Measurements from ENCODE around the gene LRRC8D. TPM values are rescaled to one million over a fixed set of nuclear protein-coding genes. Genes with fewer than 3 reads are reported as not detected.

Gene LRRC8D
- total RNA-seq, 1 donor from 2014 or later: 31.4 TPM

DNA sequence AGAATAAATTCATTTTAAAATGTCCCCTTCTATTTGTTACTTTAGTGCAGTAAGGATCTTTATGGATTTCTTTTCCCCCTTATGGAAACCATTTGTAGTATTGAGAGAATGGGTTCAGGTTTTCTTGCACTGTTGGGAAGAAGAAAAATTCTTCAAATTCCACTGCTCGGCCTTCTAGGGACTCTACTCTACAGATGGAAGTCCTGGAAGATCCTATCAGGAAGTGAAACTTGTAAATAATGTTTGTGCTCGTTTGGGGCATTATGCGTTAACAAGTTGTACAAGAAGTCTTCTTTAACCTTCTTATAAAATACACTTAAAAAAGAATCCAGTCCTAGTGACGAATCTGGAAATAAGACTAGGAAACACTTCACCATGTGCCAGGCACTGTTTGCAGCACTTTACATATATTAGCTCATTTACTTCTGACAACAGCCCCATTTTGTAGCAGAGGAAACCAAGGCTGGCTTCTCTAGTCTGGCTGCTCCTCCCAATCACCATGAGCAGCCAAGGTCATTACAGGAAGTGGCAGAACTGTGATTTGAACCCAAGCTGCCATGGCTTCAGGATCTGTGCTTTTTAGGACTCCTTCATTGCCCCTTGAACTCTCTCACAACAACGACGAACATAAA, 11.8 kb downstream of the LRRC8D start:
- DNase-seq (ENCODE audit: low spot score in 2 of 2) (no peak), FAIRE-seq (no peak)

- no peak for FAIRE-seq
Observed at GRCh38 chr1:89833183-89834082, 12.6 kb downstream of the LRRC8D start.

DNA sequence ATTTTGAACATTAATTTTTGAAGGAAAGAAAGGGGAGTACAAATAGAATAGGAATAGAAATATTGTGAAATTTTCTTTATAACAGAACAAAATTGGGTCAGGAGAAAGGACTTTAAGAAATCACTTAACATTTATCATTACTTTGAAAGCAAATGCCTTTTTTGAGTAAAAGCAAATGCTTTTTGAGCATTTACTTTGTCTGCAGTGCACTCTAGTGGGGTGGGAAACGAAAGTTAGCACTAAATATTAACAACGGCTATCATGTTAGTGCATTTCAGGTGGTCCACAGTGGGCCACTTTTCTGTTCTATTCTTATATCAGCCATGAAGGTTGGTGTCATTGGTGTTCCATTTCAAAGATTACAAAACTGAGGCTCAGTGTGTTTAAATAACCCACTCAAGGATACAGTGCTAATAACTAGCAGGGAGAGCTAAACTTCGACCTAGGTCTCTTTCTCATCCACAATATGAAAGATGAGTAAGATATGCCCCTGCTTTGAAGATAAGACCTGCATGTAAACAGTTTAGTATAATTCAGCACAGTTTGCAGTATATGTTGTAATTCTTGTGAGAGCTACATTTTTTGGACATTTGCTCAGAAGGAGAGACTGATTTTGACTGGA, 13.4 kb downstream of the LRRC8D start:
- DNase-seq (ENCODE audit: low spot score in 2 of 2) (no peak), FAIRE-seq (no peak)

More at GRCh38 chr1:89833183-89834082, 12.6 kb downstream of the LRRC8D start:
- peak in 1 of 2 donors; percentile 50 for DNase-seq (ENCODE audit: low spot score in 2 of 2)

GRCh38 chr1:89836252-89837035, 15.6 kb downstream of the LRRC8D start:
- DNase-seq (ENCODE audit: low spot score in 2 of 2) (no peak), FAIRE-seq (no peak)

DNA sequence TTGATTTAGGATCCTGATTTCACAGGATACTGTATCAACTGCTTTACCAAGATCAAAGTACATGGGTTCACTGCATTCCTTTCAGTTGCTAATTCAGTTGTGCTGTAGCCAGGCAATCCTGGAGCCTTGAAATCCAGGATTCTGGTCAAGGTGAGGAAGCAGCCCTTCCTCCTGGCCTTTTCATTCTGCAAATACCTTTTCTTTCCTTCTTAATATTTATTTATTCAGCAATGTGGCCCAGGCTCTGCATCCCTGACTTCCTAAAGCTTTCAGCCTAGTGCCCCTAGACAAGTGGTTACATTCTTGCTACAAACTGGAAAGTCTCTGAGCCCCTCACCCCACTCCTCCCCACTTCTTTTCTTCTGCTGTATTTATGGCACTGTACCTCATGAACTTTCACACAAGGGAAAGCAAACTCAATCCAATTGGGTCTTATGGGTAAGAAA, 16.2 kb downstream of the LRRC8D start:
- FAIRE-seq (no peak), DNase-seq (ENCODE audit: low spot score in 2 of 2) (no peak)

DNA sequence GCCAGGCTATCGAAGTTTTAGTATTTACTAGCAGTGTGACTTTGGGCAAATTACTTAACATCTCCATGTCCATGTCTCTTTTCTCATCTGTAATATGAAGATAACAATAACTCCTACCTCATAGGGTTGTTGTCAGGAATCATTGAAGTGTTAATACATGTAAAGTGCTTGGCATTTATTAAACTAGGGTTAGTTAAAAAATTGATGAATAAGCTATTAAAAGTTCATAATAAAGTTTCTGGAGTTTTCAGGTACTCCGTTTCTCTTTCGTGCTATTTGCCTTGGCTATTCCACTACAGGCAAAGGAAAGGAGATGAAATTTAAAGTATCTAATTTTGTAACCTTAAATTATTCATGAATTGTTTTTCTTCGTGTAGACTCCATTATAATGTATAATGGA, 16.7 kb downstream of the LRRC8D start:
- DNase-seq (ENCODE audit: low spot score in 2 of 2) (no peak), FAIRE-seq (no peak)

DNA sequence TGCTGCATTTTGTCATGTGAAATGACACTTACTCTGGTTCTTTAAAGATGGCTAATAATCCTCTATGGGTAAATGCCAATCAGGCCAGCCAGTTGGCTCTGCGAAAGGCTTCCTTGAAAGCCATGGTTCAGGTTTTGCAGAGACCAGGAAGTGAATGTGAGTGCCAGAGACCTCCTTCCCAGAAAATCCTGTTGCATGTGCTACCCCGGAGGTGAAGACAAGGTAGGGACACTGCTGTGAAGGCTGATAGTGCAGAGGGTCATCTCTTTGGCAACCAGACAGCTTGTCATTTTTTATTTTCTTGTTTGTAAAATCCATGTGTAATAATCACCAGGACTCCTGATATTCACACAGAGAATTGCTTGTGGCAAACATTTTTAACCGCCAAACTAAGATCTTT, 18.7 kb downstream of the LRRC8D start:
- FAIRE-seq (no peak), DNase-seq (ENCODE audit: low spot score in 2 of 2) (no peak)

DNA sequence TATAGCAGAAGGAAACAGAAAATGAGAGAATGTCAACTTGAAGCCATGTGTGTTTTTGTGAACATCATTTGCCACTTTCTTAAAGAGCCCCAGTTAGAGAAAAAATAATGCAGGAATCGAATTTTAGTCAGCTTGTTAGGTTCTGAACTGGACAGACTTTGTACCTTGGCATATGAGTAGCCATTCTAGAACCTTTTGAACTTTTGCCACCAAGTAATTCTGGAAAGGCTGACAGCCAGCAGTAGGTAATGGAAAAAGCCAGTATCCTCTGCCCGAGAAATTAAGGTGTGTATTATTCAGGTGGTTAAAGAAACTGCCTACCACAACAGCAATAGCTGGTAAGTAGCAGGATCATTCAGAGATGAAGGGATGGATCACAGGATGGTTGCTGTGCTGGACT, 20.7 kb downstream of the LRRC8D start:
- no peak for DNase-seq (ENCODE audit: low spot score in 2 of 2)
- no peak for FAIRE-seq

GRCh38 chr1:89842567-89843272, 21.9 kb downstream of the LRRC8D start:
- DNase-seq (ENCODE audit: low spot score in 2 of 2) (no peak), FAIRE-seq (no peak)

DNA sequence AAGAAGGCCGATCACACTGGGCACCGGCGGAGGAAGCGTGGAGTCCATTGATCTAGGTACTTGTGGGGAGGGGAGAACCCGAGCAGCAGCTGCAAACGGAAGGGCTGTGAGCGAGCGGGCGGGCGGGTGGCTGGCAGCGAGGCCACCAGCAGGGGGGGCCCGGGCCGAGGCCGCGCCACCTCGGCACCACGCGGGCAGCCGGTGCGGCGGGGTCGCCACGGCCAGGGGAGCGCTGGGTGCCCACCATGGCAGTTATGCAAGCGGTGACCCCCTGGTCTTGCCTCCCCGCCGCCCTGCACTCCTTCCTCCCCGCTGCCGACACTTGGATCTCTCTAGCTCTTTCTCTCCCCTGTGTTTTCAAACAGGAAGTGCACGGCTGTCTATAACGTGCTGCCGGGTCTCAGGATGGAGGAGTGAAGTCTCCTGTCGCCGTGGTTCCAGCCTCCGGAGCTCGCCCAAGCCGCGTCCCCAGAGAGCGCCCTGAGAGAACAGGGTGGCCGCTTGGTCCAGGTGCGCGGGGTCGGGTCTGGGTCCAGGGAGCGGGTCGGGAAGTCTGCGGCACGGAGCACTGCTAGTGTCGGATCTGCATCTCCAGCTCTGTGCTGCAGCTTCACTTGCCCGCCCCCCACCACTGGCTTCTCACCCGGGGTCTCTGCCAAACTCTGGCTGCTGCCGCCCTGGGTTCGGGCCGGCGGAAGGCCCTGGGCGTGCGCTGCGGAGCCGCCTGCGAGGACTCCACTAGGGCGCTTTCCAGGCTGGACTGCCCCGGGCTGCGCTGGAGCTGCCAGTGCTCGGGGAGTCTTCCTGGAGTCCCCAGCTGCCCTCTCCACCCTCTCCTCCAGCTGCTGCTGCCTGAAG, 22.7 kb downstream of the LRRC8D start:
- no peak for FAIRE-seq

GRCh38 chr1:89844241-89844807, 23.5 kb downstream of the LRRC8D start:
- no peak for DNase-seq (ENCODE audit: low spot score in 2 of 2)
- no peak for FAIRE-seq

More for the DNA sequence above, 22.7 kb downstream of the LRRC8D start:
- peak; percentile 81 to 83 for DNase-seq (ENCODE audit: low spot score in 2 of 2)

- no peak for DNase-seq (ENCODE audit: low spot score in 2 of 2)
- no peak for FAIRE-seq
Observed at GRCh38 chr1:89844860-89845259, 24.0 kb downstream of the LRRC8D start.

- no peak for FAIRE-seq
- no peak for DNase-seq (ENCODE audit: low spot score in 2 of 2)
Observed at GRCh38 chr1:89847191-89847729, 26.4 kb downstream of the LRRC8D start.

- DNase-seq (ENCODE audit: low spot score in 2 of 2): no peak
- FAIRE-seq: no peak
Observed at GRCh38 chr1:89850844-89851415, 30.1 kb downstream of the LRRC8D start.

DNA sequence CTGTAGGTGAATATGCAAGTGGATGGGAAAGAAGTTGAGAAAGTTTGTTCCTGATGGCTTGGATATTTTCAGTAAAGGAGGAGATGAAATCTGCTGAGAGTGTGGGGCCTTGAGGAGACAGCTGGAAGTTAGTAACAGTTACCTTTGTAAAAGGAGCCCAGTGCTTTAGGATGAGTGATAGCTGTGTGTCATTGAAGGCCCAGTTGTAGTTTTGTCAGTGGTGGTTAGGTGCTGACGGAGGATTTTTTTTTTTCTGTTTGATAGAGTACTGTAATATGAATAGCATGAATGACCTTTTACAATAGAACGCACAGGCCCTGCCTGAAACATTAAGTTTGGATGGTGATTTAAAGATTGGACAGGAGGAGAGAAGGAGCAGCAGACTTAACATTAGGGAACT, 33.3 kb downstream of the LRRC8D start:
- DNase-seq (ENCODE audit: low spot score in 2 of 2) (no peak), FAIRE-seq (no peak)

- DNase-seq (ENCODE audit: low spot score in 2 of 2): no peak
- no peak for FAIRE-seq
Observed at GRCh38 chr1:89855413-89856123, 34.7 kb downstream of the LRRC8D start.

DNA sequence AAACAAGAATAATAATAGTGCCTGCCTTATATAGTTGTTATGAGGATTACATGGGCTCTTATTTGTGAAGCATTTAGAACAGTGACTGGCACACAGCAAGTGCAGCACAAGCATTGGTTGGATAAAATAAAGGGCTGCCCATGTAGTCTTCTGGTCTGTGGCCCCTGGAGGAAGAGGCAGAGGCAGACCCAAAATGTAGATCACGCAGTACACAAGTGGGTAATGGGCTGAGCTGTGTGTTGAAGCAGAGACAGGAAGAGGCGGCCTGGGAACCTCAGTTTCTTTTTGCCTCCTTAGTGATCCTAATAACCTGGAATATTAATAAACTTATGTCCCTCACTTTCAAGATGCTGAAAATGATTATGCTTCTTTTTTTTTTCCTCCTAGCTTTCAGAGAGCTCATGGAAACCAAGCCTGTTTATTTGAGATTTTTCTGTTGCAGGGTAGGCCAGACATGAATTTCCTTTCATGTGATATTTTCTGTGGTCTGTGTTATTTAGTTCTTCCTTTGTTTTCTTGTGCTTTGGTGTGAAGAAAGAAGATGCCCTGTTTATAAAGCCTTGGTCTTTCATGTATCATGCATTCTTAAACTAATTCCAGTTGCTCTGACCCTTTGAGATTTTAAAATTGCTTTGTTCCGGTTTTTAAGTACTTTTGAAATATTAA, 42.5 kb downstream of the LRRC8D start:
- FAIRE-seq (no peak), DNase-seq (ENCODE audit: low spot score in 2 of 2) (no peak)
